ENCODE measurements around the gene MKI67.
"Not testable (repeated sequence)": the region's sequence is repeated elsewhere in the genome, so short reads cannot be mapped to it uniquely, and the experiment has no call there.

The MKI67 gene

GRCh38 chr10:128111696-128112095, 14.5 kb downstream of the MKI67 start:
- DNase-seq: no peak

- DNase-seq: no peak
Observed at GRCh38 chr10:128110339-128110738, 15.9 kb downstream of the MKI67 start.

- no peak for DNase-seq
Observed at GRCh38 chr10:128109707-128110106, 16.5 kb downstream of the MKI67 start.

- no peak for DNase-seq
Observed at GRCh38 chr10:128105383-128105782, 20.8 kb downstream of the MKI67 start.

GRCh38 chr10:128103229-128103714, 23.0 kb downstream of the MKI67 start:
- DNase-seq: no peak

GRCh38 chr10:128102480-128103228, 23.6 kb downstream of the MKI67 start:
- no peak for DNase-seq

GRCh38 chr10:128101901-128102300, 24.3 kb downstream of the MKI67 start:
- no peak for DNase-seq

- no peak for DNase-seq
Observed at GRCh38 chr10:128099901-128100300, 26.3 kb downstream of the MKI67 start.

- no peak for DNase-seq
Observed at GRCh38 chr10:128098631-128099030, 27.6 kb downstream of the MKI67 start.

GRCh38 chr10:128097783-128098182, 28.4 kb downstream of the MKI67 start:
- DNase-seq: no peak

GRCh38 chr10:128096486-128097199, 29.6 kb downstream of the MKI67 start:
- DNase-seq: no peak

- no peak for DNase-seq
Observed at GRCh38 chr10:128095753-128096469, 30.3 kb downstream of the MKI67 start.

- no peak for DNase-seq
Observed at GRCh38 chr10:128095027-128095752, 31.0 kb downstream of the MKI67 start.

GRCh38 chr10:128094596-128094995, 31.6 kb downstream of the MKI67 start:
- not testable (repeated sequence) for DNase-seq

GRCh38 chr10:128092454-128092853, 33.8 kb downstream of the MKI67 start:
- DNase-seq: no peak

GRCh38 chr10:128091636-128092210, 34.5 kb downstream of the MKI67 start:
- DNase-seq: no peak

- no peak for DNase-seq
Observed at GRCh38 chr10:128087884-128088709, 38.1 kb downstream of the MKI67 start.

GRCh38 chr10:128087146-128087883, 38.9 kb downstream of the MKI67 start:
- no peak for DNase-seq

Data from hypothalamus (tissue), 51 donors.